GM21367 (cell line): ENCODE measurements around the gene FLOT1.
"Not testable (repeated sequence)": the region's sequence is repeated elsewhere in the genome, so short reads cannot be mapped to it uniquely, and the experiment has no call there.

Source experiments
- ATAC-seq: cut with Tn5 transposase; IDR thresholded peaks from one replicate; pipeline ENCODE4 v1.9.1; 2021; ENCODE audit not compliant: unreplicated experiment

FLOT1 gene

GRCh38 chr6:30723843-30724741 lies 18.4 kb downstream of the FLOT1 start:
- not testable (repeated sequence) for ATAC-seq

GRCh38 chr6:30723159-30723842 lies 19.2 kb downstream of the FLOT1 start:
- not testable (repeated sequence) for ATAC-seq

GRCh38 chr6:30722280-30723112 lies 20.0 kb downstream of the FLOT1 start:
- ATAC-seq, result no peak

- ATAC-seq, result not testable (repeated sequence)
Observed at GRCh38 chr6:30722025-30722279, 20.5 kb downstream of the FLOT1 start.

GRCh38 chr6:30721198-30722024 lies 21.1 kb downstream of the FLOT1 start:
- ATAC-seq, result no peak

GRCh38 chr6:30720738-30721197 lies 21.7 kb downstream of the FLOT1 start:
- ATAC-seq, result no peak

GRCh38 chr6:30719791-30720737 lies 22.4 kb downstream of the FLOT1 start, which contains the start of gene TUBB:
TSS of gene TUBB (plus strand) at chr6:30720352. CDS start at chr6:30720507, 155 bp downstream.
- peak; percentile 39 for ATAC-seq

GRCh38 chr6:30719356-30719755 lies 23.1 kb downstream of the FLOT1 start:
- no peak for ATAC-seq

- not testable (repeated sequence) for ATAC-seq
Observed at GRCh38 chr6:30717845-30718720, 24.4 kb downstream of the FLOT1 start.

- peak; percentile 54 for ATAC-seq
Observed at GRCh38 chr6:30717129-30717844, 25.2 kb downstream of the FLOT1 start, which contains the start of gene MDC1. TSS of gene MDC1 (minus strand) at chr6:30717281. CDS start at chr6:30715175, 2,106 bp downstream.

- ATAC-seq, result no peak
Observed at GRCh38 chr6:30716879-30717128, 25.7 kb downstream of the FLOT1 start.

- ATAC-seq, result no peak
Observed at GRCh38 chr6:30714263-30714662, 28.2 kb downstream of the FLOT1 start.

GRCh38 chr6:30712441-30712945 lies 30.0 kb downstream of the FLOT1 start:
- ATAC-seq, result no peak

GRCh38 chr6:30711758-30712380 lies 30.6 kb downstream of the FLOT1 start:
- ATAC-seq, result no peak

GRCh38 chr6:30709101-30709868 lies 33.2 kb downstream of the FLOT1 start:
- ATAC-seq, result no peak

GRCh38 chr6:30707281-30707850 lies 35.1 kb downstream of the FLOT1 start:
- ATAC-seq, result no peak
